ENCODE data around the gene PLD6.

GRCh38 chr17:17165666-17166308 is 40.3 kb downstream of the PLD6 start:
- TF ChIP-seq, protein P1, sequence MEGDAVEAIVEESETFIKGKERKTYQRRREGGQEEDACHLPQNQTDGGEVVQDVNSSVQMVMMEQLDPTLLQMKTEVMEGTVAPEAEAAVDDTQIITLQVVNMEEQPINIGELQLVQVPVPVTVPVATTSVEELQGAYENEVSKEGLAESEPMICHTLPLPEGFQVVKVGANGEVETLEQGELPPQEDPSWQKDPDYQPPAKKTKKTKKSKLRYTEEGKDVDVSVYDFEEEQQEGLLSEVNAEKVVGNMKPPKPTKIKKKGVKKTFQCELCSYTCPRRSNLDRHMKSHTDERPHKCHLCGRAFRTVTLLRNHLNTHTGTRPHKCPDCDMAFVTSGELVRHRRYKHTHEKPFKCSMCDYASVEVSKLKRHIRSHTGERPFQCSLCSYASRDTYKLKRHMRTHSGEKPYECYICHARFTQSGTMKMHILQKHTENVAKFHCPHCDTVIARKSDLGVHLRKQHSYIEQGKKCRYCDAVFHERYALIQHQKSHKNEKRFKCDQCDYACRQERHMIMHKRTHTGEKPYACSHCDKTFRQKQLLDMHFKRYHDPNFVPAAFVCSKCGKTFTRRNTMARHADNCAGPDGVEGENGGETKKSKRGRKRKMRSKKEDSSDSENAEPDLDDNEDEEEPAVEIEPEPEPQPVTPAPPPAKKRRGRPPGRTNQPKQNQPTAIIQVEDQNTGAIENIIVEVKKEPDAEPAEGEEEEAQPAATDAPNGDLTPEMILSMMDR (conservative IDR thresholded peaks at IDR 0.05 in 1 of 2, IDR thresholded peaks at IDR 0.05 in 1 of 2; ENCODE audit: low read depth in 1 of 2, low read length in 2 of 2) = no peak
- TF ChIP-seq EZH2 (IDR thresholded peaks at IDR 0.05; ENCODE audit: low read length, missing control alignments) = no peak

Measured in fibroblast of lung (primary cell).